Trophoblast cell (in vitro differentiated cells and primary cell): ENCODE measurements around the gene TMEM145.

Experiments
- DNase-seq, 2 donors: peaks; one replicate each; pipeline ENCODE4 v3.0.0-alpha.2; 2016
- H2AFZ ChIP-seq: 2 replicates; pipeline ENCODE4 v1.6.1; 2013; ENCODE audit warnings: low read length, moderate library complexity, mild to moderate bottlenecking; ENCODE audit not compliant: insufficient read depth, poor library complexity
- H2AK5ac ChIP-seq: 2 replicates; pipeline ENCODE4 v1.6.1; 2013; ENCODE audit warnings: mild to moderate bottlenecking, low read length
- H2BK120ac ChIP-seq: 2 replicates; pipeline ENCODE4 v1.6.1; 2013; ENCODE audit warnings: low read length, mild to moderate bottlenecking, moderate library complexity; ENCODE audit not compliant: insufficient read depth, poor library complexity
- H2BK12ac ChIP-seq: 2 replicates; pipeline ENCODE4 v1.6.1; 2013; ENCODE audit warnings: mild to moderate bottlenecking, low read length, moderate library complexity
- H2BK5ac ChIP-seq: 2 replicates; pipeline ENCODE4 v1.6.1; 2013; ENCODE audit warnings: low read length, low read depth, moderate library complexity, mild to moderate bottlenecking; ENCODE audit not compliant: poor library complexity
- H3K14ac ChIP-seq: 2 replicates; pipeline ENCODE4 v1.6.1; 2013; ENCODE audit warnings: mild to moderate bottlenecking, low read length
- H3K18ac ChIP-seq: 2 replicates; pipeline ENCODE4 v1.6.1; 2013; ENCODE audit warnings: mild to moderate bottlenecking, low read length
- H3K23ac ChIP-seq: 2 replicates; pipeline ENCODE4 v1.6.1; 2013; ENCODE audit warnings: low read length
- H3K27ac ChIP-seq: 2 replicates; pipeline ENCODE4 v1.5.1; 2013; ENCODE audit warnings: low read depth, mild to moderate bottlenecking, inconsistent platforms, low read length, moderate library complexity
- H3K27me3 ChIP-seq: 2 replicates; pipeline ENCODE4 v1.6.1; 2013; ENCODE audit warnings: inconsistent platforms, mild to moderate bottlenecking, low read length, moderate library complexity; ENCODE audit not compliant: insufficient read depth
- H3K36me3 ChIP-seq, 2 experiments: 1 replicate in 1 of 2; 2 replicates in 1 of 2; pipeline ENCODE4 v1.6.1; 2013; ENCODE audit warnings: low read length in 2 of 2, mild to moderate bottlenecking in 2 of 2, moderate library complexity in 1 of 2; ENCODE audit not compliant: insufficient read depth in 2 of 2, control insufficient read depth in 1 of 2
- H3K4ac ChIP-seq: 2 replicates; pipeline ENCODE4 v1.6.1; 2013; ENCODE audit warnings: low read depth, mild to moderate bottlenecking, low read length, moderate library complexity
- H3K4me1 ChIP-seq, 2 experiments: 1 replicate in 1 of 2; 2 replicates in 1 of 2; pipeline ENCODE4 v1.6.1; 2013; ENCODE audit warnings: low read length in 2 of 2, mild to moderate bottlenecking in 2 of 2, moderate library complexity in 1 of 2; ENCODE audit not compliant: insufficient read depth in 2 of 2, control insufficient read depth in 1 of 2
- H3K4me2 ChIP-seq: 2 replicates; pipeline ENCODE4 v1.6.1; 2013; ENCODE audit warnings: inconsistent platforms, mild to moderate bottlenecking, low read length, moderate library complexity
- H3K4me3 ChIP-seq: 2 replicates; pipeline ENCODE4 v1.5.1; 2013; ENCODE audit warnings: mild to moderate bottlenecking, low read depth, low read length, inconsistent platforms
- H3K79me1 ChIP-seq: one replicate; pipeline ENCODE4 v1.6.1; 2013; ENCODE audit warnings: low read length
- H3K79me2 ChIP-seq: 2 replicates; pipeline ENCODE4 v1.6.1; 2013; ENCODE audit warnings: low read length, mild to moderate bottlenecking; ENCODE audit not compliant: control insufficient read depth, insufficient read depth, poor library complexity
- H3K9ac ChIP-seq: 2 replicates; pipeline ENCODE4 v1.6.1; 2013; ENCODE audit warnings: mild to moderate bottlenecking, low read length
- H3K9me3 ChIP-seq: 2 replicates; pipeline ENCODE4 v1.6.1; 2013; ENCODE audit warnings: low read depth, mild to moderate bottlenecking, control low read depth, inconsistent platforms, low read length; ENCODE audit not compliant: insufficient read depth
- H4K12ac ChIP-seq: 2 replicates; pipeline ENCODE4 v1.6.1; 2013; ENCODE audit warnings: low read depth, mild to moderate bottlenecking, low read length, moderate library complexity
- H4K8ac ChIP-seq: 2 replicates; pipeline ENCODE4 v1.6.1; 2013; ENCODE audit warnings: low read depth, mild to moderate bottlenecking, low read length, moderate library complexity
- H4K91ac ChIP-seq: one replicate; pipeline ENCODE4 v1.6.1; 2013; ENCODE audit warnings: low read depth, mild to moderate bottlenecking, low read length, moderate library complexity
- WGBS: extraction: QIAGEN DNeasy Blood & Tissue Kit; methylation state at CpG from one replicate; pipeline ENCODE4 v1.1.7; 2013; ENCODE audit warnings: missing lambda C conversion rate; ENCODE audit not compliant: insufficient read length, insufficient coverage; ENCODE audit errors: extremely low coverage; 5-methylcytosine and 5-hydroxymethylcytosine counted together

Gene TMEM145

GRCh38 chr19:42362891-42363440, 49.9 kb downstream of the TMEM145 start:
- WGBS = no CpG with 5 or more reads among the region's 13 CpGs
- no peak for DNase-seq
- H2BK120ac ChIP-seq = no peak overlapping the region

GRCh38 chr19:42363614-42364346, 50.7 kb downstream of the TMEM145 start:
- H3K9ac ChIP-seq = no peak overlapping the region
- H3K9me3 ChIP-seq = no peaks in the 10 kb centered on the region
- H3K27ac ChIP-seq = no peak overlapping the region
- no peak overlapping the region for H4K12ac ChIP-seq
- H4K8ac ChIP-seq = no peak overlapping the region
- no peak overlapping the region for H3K18ac ChIP-seq
- no peak overlapping the region for H2BK5ac ChIP-seq
- H3K23ac ChIP-seq = no peak overlapping the region
- H3K79me1 ChIP-seq = no peaks in the 10 kb centered on the region
- no peak overlapping the region for H2BK12ac ChIP-seq
- H3K4me3 ChIP-seq = no peak overlapping the region
- no peak overlapping the region for H3K14ac ChIP-seq
- H3K4me2 ChIP-seq = no peak overlapping the region
- peaks cover 5 to 6% of the 10 kb centered on the region in 2 experiments for H3K4me1 ChIP-seq
- H2AK5ac ChIP-seq = no peak overlapping the region
- no peak overlapping the region for H2BK120ac ChIP-seq
- H3K4ac ChIP-seq = no peak overlapping the region
- no peak overlapping the region for H2AFZ ChIP-seq
- no peak for DNase-seq
- H3K36me3 ChIP-seq = peaks cover 14 to 17% of the 10 kb centered on the region in 2 experiments
- H3K27me3 ChIP-seq = no peaks in the 10 kb centered on the region
- H3K79me2 ChIP-seq = no peaks in the 10 kb centered on the region
- no CpG with 5 or more reads among the region's 17 CpGs for WGBS
- no peak overlapping the region for H4K91ac ChIP-seq

More at GRCh38 chr19:42362891-42363440, 49.9 kb downstream of the TMEM145 start:
- Histone ChIP-seq H3K18ac (no peak overlapping the region), H3K9ac (no peak overlapping the region), H2BK12ac (no peak overlapping the region), H3K14ac (no peak overlapping the region), H3K23ac (no peak overlapping the region), H3K4me3 (no peak overlapping the region), H3K79me2 (no peaks in the 10 kb centered on the region), H2BK5ac (no peak overlapping the region), H2AK5ac (no peak overlapping the region), H4K8ac (no peak overlapping the region), H3K36me3 (peaks cover 16 to 17% of the 10 kb centered on the region in 2 experiments), H3K4ac (no peak overlapping the region), H4K12ac (no peak overlapping the region), H3K4me2 (no peak overlapping the region), H3K4me1 (peaks cover 5 to 6% of the 10 kb centered on the region in 2 experiments), H3K9me3 (no peaks in the 10 kb centered on the region), H2AFZ (no peak overlapping the region), H3K27ac (no peak overlapping the region), H3K79me1 (no peaks in the 10 kb centered on the region), H4K91ac (no peak overlapping the region), H3K27me3 (no peaks in the 10 kb centered on the region)

GRCh38 chr19:42366673-42367072, 53.6 kb downstream of the TMEM145 start:
- H3K4me3 ChIP-seq = no peak overlapping the region
- no peaks in the 10 kb centered on the region for H3K79me2 ChIP-seq
- peaks cover 4% of the 10 kb centered on the region for H3K9me3 ChIP-seq
- H3K27ac ChIP-seq = no peak overlapping the region
- no peaks in the 10 kb centered on the region for H3K4me1 ChIP-seq
- no peak for DNase-seq
- no peak overlapping the region for H2BK5ac ChIP-seq
- H2BK120ac ChIP-seq = no peak overlapping the region
- no peak overlapping the region for H2AFZ ChIP-seq
- no peak overlapping the region for H4K8ac ChIP-seq
- no peaks in the 10 kb centered on the region for H3K27me3 ChIP-seq
- H3K4me2 ChIP-seq = no peak overlapping the region
- H2BK12ac ChIP-seq = no peak overlapping the region
- H3K14ac ChIP-seq = no peak overlapping the region
- H3K4ac ChIP-seq = no peak overlapping the region
- H2AK5ac ChIP-seq = no peak overlapping the region
- H3K18ac ChIP-seq = no peak overlapping the region
- no CpG with 5 or more reads among the region's 1 CpG for WGBS
- H4K91ac ChIP-seq = no peak overlapping the region
- H3K9ac ChIP-seq = no peak overlapping the region
- H3K36me3 ChIP-seq = peaks cover 16 to 23% of the 10 kb centered on the region in 2 experiments
- H4K12ac ChIP-seq = no peak overlapping the region
- no peak overlapping the region for H3K23ac ChIP-seq
- H3K79me1 ChIP-seq = no peaks in the 10 kb centered on the region

DNA sequence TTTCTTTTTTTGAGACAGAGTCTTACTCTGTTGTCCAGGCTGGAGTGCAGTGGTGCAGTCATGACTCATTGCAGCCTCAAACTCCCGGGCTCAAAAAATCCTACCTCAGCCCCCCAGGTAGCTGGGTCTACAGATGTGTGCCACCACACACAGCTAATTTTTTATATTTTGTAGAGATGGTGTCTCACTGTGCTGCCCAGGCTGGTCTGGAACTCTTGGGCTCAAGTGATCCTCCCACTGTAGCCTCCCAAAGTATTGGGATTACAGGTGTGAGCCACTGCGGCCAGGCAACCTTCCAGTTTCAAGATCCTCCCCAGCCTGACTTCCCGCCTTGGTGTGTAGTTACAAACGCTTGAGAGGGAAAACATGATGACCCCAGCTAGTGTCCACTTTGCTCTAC, 54.8 kb downstream of the TMEM145 start:
- no peak overlapping the region for H4K8ac ChIP-seq
- H2BK5ac ChIP-seq = no peak overlapping the region
- no peak overlapping the region for H3K4me3 ChIP-seq
- no peak overlapping the region for H3K4me2 ChIP-seq
- H3K23ac ChIP-seq = no peak overlapping the region
- no peak overlapping the region for H4K12ac ChIP-seq
- H3K4ac ChIP-seq = no peak overlapping the region
- no peak overlapping the region for H2AK5ac ChIP-seq
- no peak overlapping the region for H3K27ac ChIP-seq
- H4K91ac ChIP-seq = no peak overlapping the region
- H2BK120ac ChIP-seq = no peak overlapping the region
- peaks cover 4% of the 10 kb centered on the region for H3K9me3 ChIP-seq
- H3K4me1 ChIP-seq = no peaks in the 10 kb centered on the region
- no CpG with 5 or more reads among the region's 4 CpGs for WGBS
- H3K36me3 ChIP-seq = peaks cover 11 to 18% of the 10 kb centered on the region in 2 experiments
- H3K18ac ChIP-seq = no peak overlapping the region
- no peak overlapping the region for H3K9ac ChIP-seq
- no peaks in the 10 kb centered on the region for H3K27me3 ChIP-seq
- H3K79me1 ChIP-seq = no peaks in the 10 kb centered on the region
- no peak for DNase-seq
- H3K14ac ChIP-seq = no peak overlapping the region
- H2BK12ac ChIP-seq = no peak overlapping the region
- no peak overlapping the region for H2AFZ ChIP-seq
- no peaks in the 10 kb centered on the region for H3K79me2 ChIP-seq
